ENCODE measurements around the gene LMF1. TPM values are rescaled to one million over a fixed set of nuclear protein-coding genes. Genes with fewer than 3 reads are reported as not detected.

The LMF1 gene
- polyA plus RNA-seq, 1 donor from 2014 or later, result 16.2 TPM

DNA sequence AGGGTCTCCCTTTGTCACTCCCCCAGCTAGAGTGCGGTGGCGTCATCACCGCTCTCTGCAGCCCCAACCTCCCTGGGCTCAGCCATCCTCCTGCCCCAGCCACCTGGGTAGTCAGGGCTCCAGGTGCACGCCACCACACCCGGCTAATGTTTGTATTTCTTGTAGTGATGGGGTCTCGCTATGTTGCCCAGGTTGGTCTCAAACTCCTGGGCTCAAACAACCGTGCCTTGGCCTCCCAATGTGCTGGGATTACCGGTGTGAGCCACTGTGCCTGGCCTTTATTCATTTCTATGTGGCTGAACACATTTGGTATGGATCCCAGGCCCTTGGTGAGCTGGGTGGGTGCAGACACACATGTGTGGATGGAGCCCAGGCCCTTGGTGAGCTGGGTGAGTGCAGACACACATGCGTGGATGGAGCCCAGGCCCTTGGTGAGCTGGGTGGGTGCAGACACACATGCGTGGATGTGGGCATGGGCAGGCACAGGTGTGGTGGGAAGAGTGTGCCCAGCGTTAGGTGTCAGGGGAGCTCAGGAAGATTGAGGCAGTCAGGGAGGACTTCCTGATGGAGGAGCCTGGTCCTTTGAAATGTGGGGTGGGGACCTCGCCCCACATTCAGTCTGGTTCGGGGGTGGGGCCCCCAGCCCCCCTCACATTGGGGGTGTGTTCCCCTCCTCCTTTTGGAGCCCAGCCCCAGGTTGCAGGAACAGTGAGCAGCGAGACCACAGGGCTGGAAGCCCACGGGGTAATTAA, 47.8 kb upstream of the LMF1 start:
- Histone ChIP-seq H2AFZ (ENCODE audit: low read depth, low read length) (no peak overlapping the region), H3F3A (ENCODE audit: insufficient read depth, low read length, poor library complexity, severe bottlenecking) (no peaks in the 10 kb centered on the region), H3K4me3 (ENCODE audit: low read length) (no peak overlapping the region), H3K27ac (ENCODE audit: low read length) (no peak overlapping the region), H3K79me2 (replicated peaks; ENCODE audit: insufficient read depth, low read length) (no peaks in the 10 kb centered on the region), H3K4me2 (ENCODE audit: low read length) (no peak overlapping the region), H3K27me3 (ENCODE audit: insufficient read depth, low read depth, low read length) (no peaks in the 10 kb centered on the region), H3K9me2 (ENCODE audit: insufficient read depth, low read length) (no peaks in the 10 kb centered on the region), H3K9me3 (ENCODE audit: low read length) (no peaks in the 10 kb centered on the region), H3K9ac (ENCODE audit: low read length) (no peak overlapping the region), H4K20me1 (ENCODE audit: insufficient read depth) (no peaks in the 10 kb centered on the region), H3K36me3 (ENCODE audit: insufficient read depth, low read length) (no peaks in the 10 kb centered on the region)
- TF ChIP-seq, protein P1, sequence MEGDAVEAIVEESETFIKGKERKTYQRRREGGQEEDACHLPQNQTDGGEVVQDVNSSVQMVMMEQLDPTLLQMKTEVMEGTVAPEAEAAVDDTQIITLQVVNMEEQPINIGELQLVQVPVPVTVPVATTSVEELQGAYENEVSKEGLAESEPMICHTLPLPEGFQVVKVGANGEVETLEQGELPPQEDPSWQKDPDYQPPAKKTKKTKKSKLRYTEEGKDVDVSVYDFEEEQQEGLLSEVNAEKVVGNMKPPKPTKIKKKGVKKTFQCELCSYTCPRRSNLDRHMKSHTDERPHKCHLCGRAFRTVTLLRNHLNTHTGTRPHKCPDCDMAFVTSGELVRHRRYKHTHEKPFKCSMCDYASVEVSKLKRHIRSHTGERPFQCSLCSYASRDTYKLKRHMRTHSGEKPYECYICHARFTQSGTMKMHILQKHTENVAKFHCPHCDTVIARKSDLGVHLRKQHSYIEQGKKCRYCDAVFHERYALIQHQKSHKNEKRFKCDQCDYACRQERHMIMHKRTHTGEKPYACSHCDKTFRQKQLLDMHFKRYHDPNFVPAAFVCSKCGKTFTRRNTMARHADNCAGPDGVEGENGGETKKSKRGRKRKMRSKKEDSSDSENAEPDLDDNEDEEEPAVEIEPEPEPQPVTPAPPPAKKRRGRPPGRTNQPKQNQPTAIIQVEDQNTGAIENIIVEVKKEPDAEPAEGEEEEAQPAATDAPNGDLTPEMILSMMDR (IDR thresholded peaks at IDR 0.05; ENCODE audit: poor library complexity, severe bottlenecking), result no peak
- TF ChIP-seq EZH2 (IDR thresholded peaks at IDR 0.05; ENCODE audit: borderline replicate concordance, insufficient read depth, low read length, poor library complexity, severe bottlenecking), result no peak
- no peak for TF ChIP-seq SMC3 (conservative IDR thresholded peaks at IDR 0.05; ENCODE audit: poor library complexity)
- TF ChIP-seq TAF1 (IDR thresholded peaks at IDR 0.05; ENCODE audit: low read depth), result no peak
- no peak for TF ChIP-seq POLR2AphosphoS5 (IDR thresholded peaks at IDR 0.05)
- TF ChIP-seq, protein P2, sequence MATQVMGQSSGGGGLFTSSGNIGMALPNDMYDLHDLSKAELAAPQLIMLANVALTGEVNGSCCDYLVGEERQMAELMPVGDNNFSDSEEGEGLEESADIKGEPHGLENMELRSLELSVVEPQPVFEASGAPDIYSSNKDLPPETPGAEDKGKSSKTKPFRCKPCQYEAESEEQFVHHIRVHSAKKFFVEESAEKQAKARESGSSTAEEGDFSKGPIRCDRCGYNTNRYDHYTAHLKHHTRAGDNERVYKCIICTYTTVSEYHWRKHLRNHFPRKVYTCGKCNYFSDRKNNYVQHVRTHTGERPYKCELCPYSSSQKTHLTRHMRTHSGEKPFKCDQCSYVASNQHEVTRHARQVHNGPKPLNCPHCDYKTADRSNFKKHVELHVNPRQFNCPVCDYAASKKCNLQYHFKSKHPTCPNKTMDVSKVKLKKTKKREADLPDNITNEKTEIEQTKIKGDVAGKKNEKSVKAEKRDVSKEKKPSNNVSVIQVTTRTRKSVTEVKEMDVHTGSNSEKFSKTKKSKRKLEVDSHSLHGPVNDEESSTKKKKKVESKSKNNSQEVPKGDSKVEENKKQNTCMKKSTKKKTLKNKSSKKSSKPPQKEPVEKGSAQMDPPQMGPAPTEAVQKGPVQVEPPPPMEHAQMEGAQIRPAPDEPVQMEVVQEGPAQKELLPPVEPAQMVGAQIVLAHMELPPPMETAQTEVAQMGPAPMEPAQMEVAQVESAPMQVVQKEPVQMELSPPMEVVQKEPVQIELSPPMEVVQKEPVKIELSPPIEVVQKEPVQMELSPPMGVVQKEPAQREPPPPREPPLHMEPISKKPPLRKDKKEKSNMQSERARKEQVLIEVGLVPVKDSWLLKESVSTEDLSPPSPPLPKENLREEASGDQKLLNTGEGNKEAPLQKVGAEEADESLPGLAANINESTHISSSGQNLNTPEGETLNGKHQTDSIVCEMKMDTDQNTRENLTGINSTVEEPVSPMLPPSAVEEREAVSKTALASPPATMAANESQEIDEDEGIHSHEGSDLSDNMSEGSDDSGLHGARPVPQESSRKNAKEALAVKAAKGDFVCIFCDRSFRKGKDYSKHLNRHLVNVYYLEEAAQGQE (IDR thresholded peaks at IDR 0.05; ENCODE audit: borderline replicate concordance), result no peak
- TF ChIP-seq RAD21 (conservative IDR thresholded peaks at IDR 0.05), result no peak
- TF ChIP-seq EP300 (conservative IDR thresholded peaks at IDR 0.05; ENCODE audit: poor library complexity, severe bottlenecking), result no peak
- no peak for TF ChIP-seq MXI1 (conservative IDR thresholded peaks at IDR 0.05; ENCODE audit: poor library complexity, severe bottlenecking)

DNA sequence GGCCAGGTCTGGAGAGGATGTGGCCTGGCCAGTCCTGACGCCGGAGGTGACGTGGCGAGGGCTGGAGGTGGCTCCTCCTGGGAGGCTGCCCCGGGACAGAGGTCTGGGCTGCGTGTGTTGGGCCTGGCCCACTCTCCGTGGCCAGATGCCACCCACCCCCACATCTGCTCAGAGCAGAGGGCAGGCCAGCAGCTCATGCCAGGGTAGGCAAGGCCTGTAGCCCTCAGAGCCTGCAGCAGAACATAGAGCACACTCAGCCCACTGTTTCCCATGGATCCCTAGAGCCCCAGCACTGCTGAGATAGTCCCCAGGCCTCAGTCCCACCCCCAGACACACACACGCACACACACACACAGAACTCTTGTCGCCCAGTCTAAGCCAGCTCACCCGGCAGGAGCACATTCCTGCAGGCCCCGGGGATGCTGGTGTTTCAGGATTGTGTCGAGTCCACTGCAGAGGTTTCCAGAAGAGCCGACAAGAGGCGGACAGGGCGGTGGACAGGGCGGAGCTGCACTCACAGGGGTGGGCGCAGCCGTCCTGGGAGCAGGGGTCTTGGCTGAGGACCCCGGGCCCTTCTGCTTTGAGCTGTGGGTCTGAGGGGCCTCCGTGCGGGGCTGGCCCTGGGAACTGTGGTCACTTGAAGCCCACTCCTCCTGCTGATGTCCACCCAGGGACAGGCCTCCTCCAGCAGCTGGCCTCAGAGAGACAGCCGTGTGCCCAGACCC, 44.1 kb upstream of the LMF1 start:
- Histone ChIP-seq H2AFZ (ENCODE audit: low read depth, low read length) (no peak overlapping the region), H3K4me3 (ENCODE audit: low read length) (no peak overlapping the region), H3K4me2 (ENCODE audit: low read length) (no peak overlapping the region), H3K36me3 (ENCODE audit: insufficient read depth, low read length) (no peaks in the 10 kb centered on the region), H3K9ac (ENCODE audit: low read length) (no peak overlapping the region), H3K27me3 (ENCODE audit: insufficient read depth, low read depth, low read length) (no peaks in the 10 kb centered on the region), H3K9me2 (ENCODE audit: insufficient read depth, low read length) (no peaks in the 10 kb centered on the region), H3K27ac (ENCODE audit: low read length) (no peak overlapping the region), H3K79me2 (replicated peaks; ENCODE audit: insufficient read depth, low read length) (no peaks in the 10 kb centered on the region), H3K9me3 (ENCODE audit: low read length) (no peaks in the 10 kb centered on the region), H3F3A (ENCODE audit: insufficient read depth, low read length, poor library complexity, severe bottlenecking) (no peaks in the 10 kb centered on the region), H4K20me1 (ENCODE audit: insufficient read depth) (no peaks in the 10 kb centered on the region)
- TF ChIP-seq, protein P1 (IDR thresholded peaks at IDR 0.05; ENCODE audit: poor library complexity, severe bottlenecking), result no peak
- no peak for TF ChIP-seq MXI1 (conservative IDR thresholded peaks at IDR 0.05; ENCODE audit: poor library complexity, severe bottlenecking)
- TF ChIP-seq TAF1 (IDR thresholded peaks at IDR 0.05; ENCODE audit: low read depth), result no peak
- TF ChIP-seq EZH2 (IDR thresholded peaks at IDR 0.05; ENCODE audit: borderline replicate concordance, insufficient read depth, low read length, poor library complexity, severe bottlenecking), result no peak
- no peak for TF ChIP-seq EP300 (conservative IDR thresholded peaks at IDR 0.05; ENCODE audit: poor library complexity, severe bottlenecking)
- no peak for TF ChIP-seq SMC3 (conservative IDR thresholded peaks at IDR 0.05; ENCODE audit: poor library complexity)
- TF ChIP-seq, protein P2 (IDR thresholded peaks at IDR 0.05; ENCODE audit: borderline replicate concordance), result no peak
- TF ChIP-seq RAD21 (conservative IDR thresholded peaks at IDR 0.05), result no peak
- no peak for TF ChIP-seq POLR2AphosphoS5 (IDR thresholded peaks at IDR 0.05)

Measured in neural cell (in vitro differentiated cells).